ENCODE data around the gene ADGRV1.

GRCh38 chr5:91049112-91049511 lies 490.5 kb downstream of the ADGRV1 start:
- no peak for TF ChIP-seq POLR2AphosphoS5 (IDR thresholded peaks at IDR 0.05)
- TF ChIP-seq, protein P1, sequence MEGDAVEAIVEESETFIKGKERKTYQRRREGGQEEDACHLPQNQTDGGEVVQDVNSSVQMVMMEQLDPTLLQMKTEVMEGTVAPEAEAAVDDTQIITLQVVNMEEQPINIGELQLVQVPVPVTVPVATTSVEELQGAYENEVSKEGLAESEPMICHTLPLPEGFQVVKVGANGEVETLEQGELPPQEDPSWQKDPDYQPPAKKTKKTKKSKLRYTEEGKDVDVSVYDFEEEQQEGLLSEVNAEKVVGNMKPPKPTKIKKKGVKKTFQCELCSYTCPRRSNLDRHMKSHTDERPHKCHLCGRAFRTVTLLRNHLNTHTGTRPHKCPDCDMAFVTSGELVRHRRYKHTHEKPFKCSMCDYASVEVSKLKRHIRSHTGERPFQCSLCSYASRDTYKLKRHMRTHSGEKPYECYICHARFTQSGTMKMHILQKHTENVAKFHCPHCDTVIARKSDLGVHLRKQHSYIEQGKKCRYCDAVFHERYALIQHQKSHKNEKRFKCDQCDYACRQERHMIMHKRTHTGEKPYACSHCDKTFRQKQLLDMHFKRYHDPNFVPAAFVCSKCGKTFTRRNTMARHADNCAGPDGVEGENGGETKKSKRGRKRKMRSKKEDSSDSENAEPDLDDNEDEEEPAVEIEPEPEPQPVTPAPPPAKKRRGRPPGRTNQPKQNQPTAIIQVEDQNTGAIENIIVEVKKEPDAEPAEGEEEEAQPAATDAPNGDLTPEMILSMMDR (IDR thresholded peaks at IDR 0.05), result no peak

Measured in prostate gland (tissue), 2 donors.